HG02840 (cell line): ENCODE measurements around the gene ABCA4.
"Not testable (repeated sequence)": the region's sequence is repeated elsewhere in the genome, so short reads cannot be mapped to it uniquely, and the experiment has no call there.

Experiments
- ATAC-seq: cut with Tn5 transposase; IDR thresholded peaks from one replicate; pipeline ENCODE4 v1.9.1; 2021; ENCODE audit warnings: mild to moderate bottlenecking, moderate library complexity, moderate number of reproducible peaks; ENCODE audit not compliant: unreplicated experiment, low FRiP score

ABCA4 gene

DNA sequence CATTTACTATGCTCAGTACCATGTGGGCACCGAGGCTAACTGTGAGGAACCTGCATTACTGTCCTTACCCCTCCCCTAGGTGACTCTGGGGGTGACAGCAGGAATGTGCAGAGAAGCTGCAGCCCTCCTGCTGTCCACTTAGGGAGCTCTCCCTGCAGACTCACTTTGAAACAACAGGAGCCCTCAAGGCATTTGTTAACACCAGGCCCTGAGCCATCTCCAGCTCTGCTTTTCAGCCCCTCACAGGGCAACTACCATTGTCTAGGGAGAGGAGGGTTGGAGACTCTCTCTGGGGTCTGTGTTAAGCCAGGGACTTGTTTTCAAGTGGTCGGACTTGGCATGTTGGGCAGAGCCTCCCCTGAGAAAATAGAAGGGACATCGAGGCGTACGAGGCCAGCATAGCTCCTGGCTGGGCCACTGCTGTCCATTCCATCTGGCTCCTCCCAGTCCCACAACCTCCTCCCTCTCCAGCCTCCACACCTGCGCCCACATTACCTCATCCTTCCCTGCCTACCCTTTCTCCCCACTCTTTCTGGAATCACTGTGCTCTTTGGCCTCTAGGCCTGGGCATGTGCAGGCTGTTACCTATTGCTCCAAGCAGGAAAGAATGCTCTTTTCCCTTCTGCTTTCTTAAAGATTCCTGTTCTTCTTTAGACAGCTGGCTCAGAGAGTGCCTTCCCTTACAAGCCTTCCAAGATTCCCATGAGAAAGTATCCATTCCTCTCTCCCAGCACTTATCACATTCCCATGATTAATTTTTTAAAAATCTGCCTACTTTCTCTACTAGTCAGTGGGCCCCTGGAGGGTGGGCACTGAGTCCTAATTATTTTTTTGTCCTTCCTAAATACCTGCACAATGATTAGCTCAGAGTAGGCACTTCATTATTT is 109.0 kb downstream of the ABCA4 start:
- ATAC-seq = no peak

DNA sequence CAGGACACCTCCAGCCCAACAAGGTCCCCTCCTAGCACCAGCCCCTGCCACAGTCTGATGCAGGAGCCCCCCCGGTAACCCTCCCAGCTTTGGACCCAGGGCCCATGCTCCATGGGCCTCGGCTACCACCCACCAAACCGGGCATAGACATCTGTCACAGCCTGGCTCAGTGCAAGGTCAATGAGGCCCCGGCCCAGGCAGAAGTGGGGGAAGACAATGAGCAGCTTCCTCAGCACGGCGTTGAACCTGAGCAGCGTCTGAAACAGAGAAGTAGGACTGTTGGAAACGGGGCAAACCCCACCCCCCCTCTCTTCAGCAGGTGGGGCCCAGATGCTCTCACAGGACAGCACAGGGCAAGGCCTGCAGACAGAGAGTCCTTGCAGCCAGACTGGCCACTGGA is 109.8 kb downstream of the ABCA4 start:
- no peak for ATAC-seq

DNA sequence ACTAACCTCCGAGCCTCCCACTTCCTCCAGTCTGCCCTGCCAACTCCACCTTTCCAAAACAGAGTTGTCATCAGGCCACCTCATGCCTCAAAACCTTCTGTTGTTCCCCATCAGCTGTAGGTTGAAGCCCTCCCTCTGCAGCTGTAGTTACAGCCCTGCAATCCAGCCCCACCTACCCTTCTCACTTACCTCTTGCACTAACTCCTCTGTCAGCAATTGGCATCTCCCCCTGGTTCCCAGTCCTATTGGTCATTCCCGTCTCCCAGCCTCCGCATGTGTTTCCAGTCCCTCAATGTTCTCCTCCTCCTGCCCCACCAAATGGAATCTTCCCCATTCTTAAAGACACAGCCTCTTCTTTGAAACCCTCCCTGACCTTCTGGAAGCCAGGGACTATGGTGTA is 111.6 kb downstream of the ABCA4 start:
- no peak for ATAC-seq

DNA sequence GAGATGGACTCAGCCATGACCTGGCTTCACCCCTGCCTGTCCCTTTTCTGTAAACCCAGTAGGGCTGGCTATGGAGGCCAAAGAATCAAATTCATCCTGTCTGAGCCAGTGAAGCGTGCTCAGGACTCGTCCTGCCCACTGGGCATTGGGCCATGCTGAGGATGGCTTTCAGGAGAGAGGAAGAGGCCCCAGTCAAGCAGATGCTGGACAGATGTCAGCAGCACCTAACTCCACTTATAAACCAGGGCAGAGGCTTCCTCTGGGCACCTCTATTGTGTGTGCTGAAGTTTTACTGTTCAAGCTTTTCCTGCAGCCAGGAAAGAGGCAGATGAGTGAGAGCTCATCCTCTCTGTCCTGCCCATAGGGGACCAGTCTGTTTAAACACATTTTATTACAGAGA is 114.3 kb downstream of the ABCA4 start:
- ATAC-seq = no peak

DNA sequence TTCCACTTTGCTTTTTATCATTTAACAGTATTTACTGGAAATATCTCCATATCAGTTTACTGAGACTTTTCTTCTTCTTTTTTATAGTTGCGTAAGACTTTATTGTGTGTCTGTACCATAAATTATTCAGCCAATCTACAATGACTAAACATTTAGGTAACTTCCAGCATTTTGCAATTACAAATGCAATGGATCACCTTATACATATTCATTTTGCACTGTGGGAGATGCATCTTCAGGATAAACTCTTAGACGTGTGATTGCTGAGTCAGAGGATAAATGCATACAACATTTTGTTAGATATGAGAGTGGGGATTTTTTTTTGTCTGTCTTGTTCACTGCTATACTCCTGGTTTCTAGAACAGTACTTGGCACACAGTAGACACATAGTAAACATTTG is 116.0 kb downstream of the ABCA4 start:
- ATAC-seq = no peak

DNA sequence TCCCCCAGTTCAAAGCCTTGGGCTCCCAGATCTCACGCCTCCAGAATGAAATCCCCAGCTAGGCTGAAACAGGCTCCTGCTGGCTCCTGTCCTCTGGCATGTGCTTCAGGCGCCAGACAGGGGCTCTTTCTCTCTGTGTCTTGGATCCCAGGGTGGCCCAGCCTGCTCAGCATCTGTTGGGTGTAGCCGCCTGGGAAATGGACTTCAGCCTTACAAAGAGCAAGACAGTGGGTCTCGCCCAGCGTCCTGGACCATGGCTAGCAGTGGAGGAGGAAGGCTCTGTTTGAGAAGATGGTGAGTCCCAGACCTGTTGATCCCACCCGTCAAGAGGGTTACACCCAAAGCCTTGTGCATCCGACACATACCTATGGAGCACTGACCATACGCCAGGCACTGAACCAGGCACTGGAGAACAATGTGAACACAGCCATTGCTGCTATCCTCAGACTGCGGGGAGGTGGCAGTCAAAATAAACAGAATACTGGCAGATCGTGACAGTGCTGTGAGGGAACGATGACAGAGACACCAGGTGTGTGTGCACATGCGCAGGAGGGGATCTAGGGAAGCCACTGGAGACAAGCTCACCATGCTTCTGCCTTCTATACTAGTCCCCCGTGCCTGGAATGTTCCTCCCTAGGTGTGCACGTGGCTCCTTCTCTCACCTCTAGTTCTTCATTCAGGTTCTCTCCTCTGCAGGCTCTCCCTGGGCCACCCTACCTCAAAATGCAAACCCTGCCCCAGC is 118.7 kb downstream of the ABCA4 start:
- ATAC-seq = no peak

DNA sequence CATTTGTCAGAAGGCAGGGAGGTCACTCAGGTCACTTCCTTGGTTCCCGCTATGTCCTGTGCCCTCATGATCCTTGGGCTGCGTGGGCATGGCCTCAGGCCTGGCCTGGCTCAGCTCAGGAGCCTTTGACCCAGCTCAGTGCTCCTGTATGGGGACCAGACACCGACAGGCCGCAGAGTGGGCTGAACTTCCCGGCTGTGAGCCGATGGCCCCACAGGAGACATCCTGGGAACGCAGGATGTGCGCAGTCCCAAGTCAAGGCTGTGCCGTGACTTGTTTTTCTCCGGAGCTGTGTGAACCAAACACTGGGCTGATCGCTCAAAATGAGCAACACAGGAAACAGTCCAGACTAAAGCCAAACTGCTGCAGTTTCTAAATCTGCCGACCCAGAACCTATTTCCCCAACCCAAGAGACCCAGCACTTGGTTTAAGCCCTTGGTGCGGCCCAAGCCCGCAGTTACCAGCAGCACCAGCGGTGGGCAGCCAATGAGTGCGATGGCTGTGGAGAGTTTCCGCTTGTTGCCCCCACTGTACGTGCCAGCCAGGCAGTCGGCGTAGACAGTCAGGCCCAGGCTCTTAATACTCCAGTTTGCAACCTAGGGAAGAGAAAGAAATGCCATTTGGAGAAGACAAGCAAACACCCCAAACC is 119.4 kb downstream of the ABCA4 start:
- ATAC-seq = no peak

DNA sequence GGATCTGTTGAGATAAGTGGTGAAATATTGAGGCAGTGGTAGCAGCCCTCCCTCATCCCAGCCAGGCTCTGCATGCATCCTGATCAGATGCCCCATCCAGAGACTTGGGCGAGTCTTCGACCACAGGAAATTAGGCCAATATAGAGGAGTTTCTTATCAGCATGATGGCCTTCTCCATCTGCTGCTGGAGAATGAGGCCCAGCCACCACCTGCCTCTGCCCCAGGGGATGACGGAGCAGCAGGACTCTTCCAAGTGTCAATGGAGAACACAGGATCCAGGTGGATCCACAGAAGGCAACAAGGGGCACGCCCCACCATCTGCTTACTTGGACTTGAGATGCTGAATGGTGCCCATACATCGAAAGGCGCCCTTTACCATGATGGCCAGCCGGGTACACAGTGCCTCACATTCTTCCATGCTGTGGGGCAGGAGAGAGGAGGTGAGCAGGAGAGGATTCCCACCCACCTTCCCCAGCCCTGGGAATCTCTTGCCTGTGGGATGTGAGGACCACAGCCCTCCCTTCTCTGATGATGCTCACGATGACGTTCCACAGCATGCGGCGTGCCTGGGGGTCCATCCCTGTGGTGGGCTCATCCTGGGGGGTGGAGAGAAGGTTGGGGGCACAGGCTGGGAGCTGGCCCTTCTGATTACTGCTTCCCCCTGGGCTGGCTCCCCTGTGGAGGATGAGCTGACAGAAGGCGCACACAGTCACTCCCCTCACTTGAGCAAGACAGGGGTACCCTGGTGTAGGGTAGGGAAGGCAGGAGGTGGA is 120.3 kb downstream of the ABCA4 start:
- ATAC-seq = no peak

DNA sequence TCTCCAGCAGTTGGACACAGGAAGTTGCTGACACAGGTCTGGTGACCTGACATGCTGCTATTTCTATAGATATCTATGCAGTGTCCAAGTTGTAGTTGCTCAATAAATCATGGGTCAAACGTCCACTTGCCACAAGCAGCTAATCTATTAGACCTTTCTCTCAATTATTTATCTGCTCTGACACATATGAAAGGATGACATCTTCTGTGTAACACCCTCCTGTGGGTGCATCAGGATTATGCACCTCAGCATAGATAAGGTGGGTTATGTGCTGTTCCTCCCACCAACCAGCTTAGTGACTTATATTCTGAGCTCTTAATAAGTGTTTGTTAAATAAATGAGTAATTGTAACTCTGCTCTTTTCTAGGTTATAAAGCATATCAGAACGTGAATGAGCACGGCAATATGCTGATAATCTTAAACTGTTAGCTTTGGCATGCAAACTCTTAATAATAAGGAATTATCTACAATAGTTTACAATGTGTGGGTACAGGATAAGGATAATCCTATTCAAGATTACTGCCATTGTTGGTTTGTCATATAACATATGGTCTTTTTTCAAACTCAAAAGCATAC is 121.0 kb downstream of the ABCA4 start:
- no peak for ATAC-seq

DNA sequence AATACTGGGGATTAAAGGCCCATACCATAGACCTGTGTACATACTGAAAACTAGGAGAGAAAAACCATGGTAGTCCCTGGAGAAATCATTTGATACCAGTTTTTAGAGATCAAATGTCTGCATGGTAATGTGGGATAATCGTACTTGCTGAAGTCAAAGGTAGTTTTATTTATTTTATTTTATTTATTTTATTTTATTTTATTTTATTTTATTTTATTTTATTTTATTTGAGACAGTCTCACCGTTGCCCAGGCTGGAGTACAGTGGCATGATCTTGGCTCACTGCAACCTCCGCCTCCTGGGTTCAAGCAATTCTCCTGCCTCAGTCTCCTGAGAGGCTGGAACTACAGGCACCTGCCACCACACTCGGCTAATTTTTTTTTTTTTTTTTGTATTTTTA is 122.4 kb downstream of the ABCA4 start:
- not testable (repeated sequence) for ATAC-seq

DNA sequence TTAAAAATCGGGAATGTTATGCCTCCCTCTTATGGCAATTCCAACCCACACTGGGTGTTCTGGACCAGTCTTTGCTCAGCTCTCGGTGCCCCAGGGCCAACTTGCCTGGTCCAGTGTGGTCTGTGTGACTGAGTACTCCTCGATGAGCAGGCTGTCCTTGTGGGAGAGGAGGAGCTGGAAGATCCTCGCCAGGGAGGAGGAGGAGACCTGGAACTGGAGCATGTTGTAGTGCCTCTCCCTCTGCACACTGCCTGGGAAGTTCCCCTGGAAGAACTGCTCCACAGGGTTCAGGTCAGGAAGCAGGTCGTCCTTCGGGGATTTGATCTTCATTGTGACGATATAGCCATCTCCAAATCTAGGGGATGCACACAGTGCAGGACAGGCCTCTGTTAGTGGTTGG is 123.2 kb downstream of the ABCA4 start:
- no peak for ATAC-seq

DNA sequence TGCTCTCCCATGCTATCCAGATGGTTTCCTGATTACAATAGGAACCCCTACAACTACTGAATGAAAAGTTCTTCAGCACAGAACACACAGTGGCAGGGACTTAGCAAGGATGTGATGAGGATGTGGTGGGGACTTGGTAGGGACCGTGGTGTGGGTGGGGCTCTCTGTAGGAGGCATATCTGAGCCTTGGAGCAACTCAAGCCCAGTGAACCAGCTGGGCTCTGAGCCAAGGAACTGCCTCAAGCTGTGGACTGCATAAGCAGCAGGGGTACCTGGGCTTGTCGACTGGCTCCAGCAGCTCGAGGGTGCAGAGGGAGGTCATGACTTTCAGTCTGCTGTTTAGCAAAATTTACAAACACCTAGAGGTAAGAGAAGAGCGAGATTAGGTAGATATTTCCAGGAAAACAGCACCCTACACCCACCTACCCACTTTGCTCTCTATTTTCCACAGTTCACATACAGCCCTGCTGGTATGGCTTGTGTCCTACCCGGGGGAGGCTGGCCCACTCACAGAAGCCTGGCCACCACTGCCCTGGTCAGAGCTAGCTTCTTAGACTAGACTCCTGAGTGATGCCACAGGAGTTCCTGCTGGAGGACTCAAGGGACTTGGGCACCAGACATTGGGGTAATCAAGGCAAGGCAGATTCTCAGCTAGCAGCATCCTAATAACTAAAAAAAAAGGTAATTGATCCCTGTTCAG is 125.0 kb downstream of the ABCA4 start:
- no peak for ATAC-seq

DNA sequence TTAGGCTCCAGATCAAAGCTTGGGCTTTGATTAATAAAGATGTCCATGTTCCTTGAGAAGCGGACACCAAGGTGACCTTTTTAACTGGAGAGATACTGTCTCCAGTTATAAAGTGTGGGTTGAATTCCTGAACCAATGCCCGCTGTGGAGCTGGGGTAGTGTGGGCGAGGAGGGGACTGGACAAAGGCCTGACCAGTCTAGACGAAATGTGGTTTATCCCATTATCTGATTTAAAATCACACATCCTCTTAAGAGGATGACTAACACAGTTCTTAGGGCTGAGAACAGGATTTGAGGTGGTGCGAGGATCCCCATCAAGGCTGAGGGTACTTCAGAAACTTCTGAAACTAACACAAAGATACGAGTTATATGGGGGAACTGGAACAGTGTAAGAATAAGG is 127.2 kb downstream of the ABCA4 start:
- no peak for ATAC-seq

DNA sequence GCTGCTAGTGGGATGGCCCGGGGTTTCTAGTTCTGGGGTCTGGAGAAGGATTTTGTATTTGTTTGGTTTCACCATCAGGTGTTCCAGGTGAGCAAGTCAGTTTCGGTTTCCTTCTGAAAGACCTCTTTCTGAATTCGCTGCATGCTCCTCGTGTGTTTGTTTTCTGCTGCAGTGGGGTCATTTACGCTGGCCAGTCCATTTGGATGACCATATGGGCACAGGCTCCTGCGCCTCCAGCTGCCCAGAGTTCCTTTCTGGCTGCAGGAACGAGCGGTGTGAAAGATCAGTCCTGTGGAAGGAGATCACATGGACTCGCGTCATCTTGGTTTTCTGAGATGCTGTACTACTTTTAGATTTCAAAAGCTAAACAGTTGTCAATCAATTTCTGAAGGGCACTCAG is 128.0 kb downstream of the ABCA4 start:
- ATAC-seq = no peak

DNA sequence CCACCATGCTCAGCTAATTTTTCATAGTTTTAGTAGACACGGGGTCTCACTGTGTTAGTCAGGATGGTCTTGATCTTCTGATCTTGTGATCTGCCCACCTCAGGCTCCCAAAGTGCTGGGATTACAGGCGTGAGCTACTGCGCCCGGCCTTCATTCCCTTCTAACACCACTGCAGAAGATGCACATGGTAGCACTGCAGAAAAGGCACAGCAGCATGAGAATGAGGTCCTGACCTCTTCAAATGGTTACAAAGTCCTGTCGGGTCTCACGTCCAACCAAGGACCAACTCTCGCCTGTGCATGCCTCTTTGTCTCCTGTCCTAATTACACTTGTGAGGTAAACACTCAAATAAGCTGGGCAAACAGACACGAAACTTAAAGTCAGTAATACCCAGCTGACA is 128.8 kb downstream of the ABCA4 start:
- ATAC-seq = no peak

DNA sequence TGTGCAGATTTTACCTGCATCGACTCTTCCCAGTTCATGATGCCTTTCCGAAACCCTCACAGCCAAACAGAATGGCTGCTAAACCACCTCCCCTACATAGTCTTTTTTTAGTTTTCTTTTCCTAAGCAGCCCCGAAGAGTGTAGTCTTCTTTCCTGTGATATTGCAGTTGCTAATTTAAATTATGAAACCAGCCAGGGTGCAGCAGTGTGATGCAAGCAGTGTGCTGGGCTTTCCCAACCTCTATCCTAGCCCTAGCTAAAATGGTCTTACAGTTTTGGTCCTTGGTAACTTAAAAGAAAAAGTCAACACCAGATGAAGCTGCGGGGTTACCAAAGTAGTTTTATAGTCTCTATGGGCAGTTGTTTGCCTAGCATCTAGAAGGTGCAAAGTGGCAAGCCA is 129.7 kb downstream of the ABCA4 start:
- ATAC-seq = no peak

DNA sequence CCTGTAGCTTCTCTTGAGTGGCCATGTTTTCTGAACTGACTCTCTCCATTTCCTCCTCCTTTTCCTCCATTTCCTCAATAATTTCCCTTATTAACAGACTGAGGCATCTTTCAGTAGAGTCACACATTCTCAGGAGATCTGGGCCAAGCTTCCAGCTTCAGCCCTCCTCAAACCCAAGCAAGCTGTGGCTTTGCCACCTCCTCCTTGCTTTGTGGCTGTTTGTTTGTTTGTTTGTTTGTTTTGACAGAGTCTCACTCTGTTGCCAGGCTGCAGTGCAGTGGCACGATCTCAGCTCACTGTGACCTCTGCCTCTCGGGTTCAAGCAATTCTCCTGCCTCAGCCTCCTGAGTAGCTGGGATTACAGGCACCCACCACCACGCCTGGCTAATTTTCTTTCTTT is 130.5 kb downstream of the ABCA4 start:
- not testable (repeated sequence) for ATAC-seq

DNA sequence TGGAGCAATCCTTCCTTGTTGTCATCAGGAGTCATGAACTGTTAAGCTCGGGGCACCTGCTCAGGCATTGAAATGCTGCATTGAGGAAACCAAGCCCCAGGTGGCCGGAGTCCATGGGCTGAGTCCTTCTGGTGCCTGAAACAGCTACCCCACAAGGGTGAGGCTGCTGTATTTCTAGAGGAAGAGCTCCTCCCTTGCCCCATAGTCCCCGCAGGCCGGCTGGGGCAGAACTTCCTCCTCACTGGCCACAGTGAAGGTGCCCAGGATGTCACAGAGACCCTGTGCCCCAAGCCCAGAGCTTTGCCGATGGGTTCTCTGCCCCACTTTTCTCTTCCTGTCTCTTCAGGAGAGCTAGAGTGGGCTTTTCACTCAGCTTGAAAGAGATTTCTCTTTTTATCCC is 130.9 kb downstream of the ABCA4 start:
- ATAC-seq = no peak

DNA sequence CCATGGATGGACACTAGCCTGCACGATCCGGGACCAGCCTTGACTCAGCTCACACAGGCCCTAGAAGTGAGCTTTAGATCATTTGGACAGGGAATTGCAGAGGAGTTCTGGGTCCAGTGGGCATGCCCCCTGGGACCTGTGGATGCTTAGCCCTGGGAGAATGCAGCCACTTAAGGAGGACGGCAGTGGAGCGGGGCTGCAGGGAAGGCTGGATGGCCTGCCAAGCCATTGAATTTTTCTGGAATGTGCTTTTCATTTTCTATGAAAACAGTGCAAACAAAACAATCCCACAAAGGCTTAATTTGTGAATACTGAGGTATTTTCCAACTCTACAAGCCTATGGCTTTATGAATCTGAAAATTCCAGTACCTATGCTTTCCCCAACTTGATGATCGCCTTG is 131.3 kb downstream of the ABCA4 start:
- ATAC-seq = no peak
